Endothelial cell of umbilical vein (primary cell): Measurements from ENCODE around the gene KPNA1.

Experiments used
- CTCF ChIP-seq, 2 donors: IDR thresholded peaks; 1 replicate in 1 of 2; 2 replicates in 1 of 2; pipeline ENCODE4 v1.5.1; 2011; ENCODE audit warnings: low read length in 2 of 2, mild to moderate bottlenecking in 2 of 2, moderate library complexity in 2 of 2, control low read depth in 1 of 2, inconsistent platforms in 1 of 2, low read depth in 1 of 2; ENCODE audit not compliant: insufficient read depth in 1 of 2; ENCODE audit errors: extremely low read depth in 1 of 2
- EZH2 ChIP-seq: IDR thresholded peaks from 2 replicates; pipeline ENCODE4 v1.6.1; 2012; ENCODE audit warnings: borderline replicate concordance, low read depth, mild to moderate bottlenecking, moderate library complexity, low read length, inconsistent platforms; ENCODE audit not compliant: severe bottlenecking
- MAX ChIP-seq: IDR thresholded peaks from 2 replicates; pipeline ENCODE4 v1.6.1; 2011; ENCODE audit not compliant: insufficient read depth, insufficient read length
- POLR2A ChIP-seq: IDR thresholded peaks from 2 replicates; pipeline ENCODE4 v1.6.1; 2012; ENCODE audit warnings: low read depth, mild to moderate bottlenecking, control low read depth, low read length
- POLR2AphosphoS5 ChIP-seq: IDR thresholded peaks from 2 replicates; pipeline ENCODE4 v1.6.1; 2012; ENCODE audit warnings: low read depth, mild to moderate bottlenecking, control low read depth, low read length, moderate library complexity; ENCODE audit not compliant: insufficient read depth

GRCh38 chr3:122407946-122408345, 106.8 kb downstream of the KPNA1 start:
- TF ChIP-seq CTCF (IDR thresholded peaks at IDR 0.05; ENCODE audit: extremely low read depth in 1 of 2, insufficient read depth in 1 of 2, low read depth in 1 of 2, low read length in 2 of 2) (no peak), POLR2AphosphoS5 (no peak), POLR2A (no peak), EZH2 (no peak), MAX (no peak)
